Measurements from ENCODE around the gene PRKCA. TPM values are rescaled to one million over a fixed set of nuclear protein-coding genes. Genes with fewer than 3 reads are reported as not detected.

Gene PRKCA
- total and polyA plus RNA-seq, 2 experiments from 2014 or later: 6.4 to 35.4 TPM

- H3K36me3 Mint-ChIP-seq (ENCODE audit: low read depth): peaks cover 12% of the 10 kb centered on the region; the same call in 2 of the 3 replicates
- H3K27me3 ChIP-seq (ENCODE audit: insufficient read depth): no peaks in the 10 kb centered on the region
- peaks cover 19% of the 10 kb centered on the region for H3K4me1 ChIP-seq (ENCODE audit: insufficient read depth)
- no peak overlapping the region for H3K4me3 ChIP-seq
- no peaks in the 10 kb centered on the region for H3F3A ChIP-seq (replicated peaks; ENCODE audit: low read depth)
- peak overlapping the region; percentile 62 for H3K27ac Mint-ChIP-seq
- H3K27ac ChIP-seq (ENCODE audit: low read depth): no peak overlapping the region
- H3K79me2 ChIP-seq (replicated peaks; ENCODE audit: insufficient read depth): no peaks in the 10 kb centered on the region
- H3K27me3 Mint-ChIP-seq (ENCODE audit: insufficient read depth, low read depth, poor library complexity): peaks cover 6% of the 10 kb centered on the region
- H3K4me2 ChIP-seq: no peak overlapping the region
- TF ChIP-seq ETS1 (IDR thresholded peaks at IDR 0.05) (no peak), EZH2 (IDR thresholded peaks at IDR 0.05; ENCODE audit: low read depth, unreplicated experiment) (no peak), ZNF462 (CRISPR knock-in tag; IDR thresholded peaks at IDR 0.05) (no peak), CREB1 (CRISPR knock-in tag; IDR thresholded peaks at IDR 0.05; ENCODE audit: low read depth) (no peak)
- H4K20me1 ChIP-seq (replicated peaks; ENCODE audit: insufficient read depth): no peaks in the 10 kb centered on the region
- no peaks in the 10 kb centered on the region for H3K36me3 ChIP-seq (ENCODE audit: insufficient read depth)
- H3K9me2 ChIP-seq (ENCODE audit: insufficient read depth): no peaks in the 10 kb centered on the region
- DNase-seq (ENCODE audit: low spot score) (no peak), ATAC-seq (no peak)
- peaks cover 16% of the 10 kb centered on the region for H3K9me3 Mint-ChIP-seq
- peaks cover 26% of the 10 kb centered on the region for H3K4me1 Mint-ChIP-seq
- H3K4me3 Mint-ChIP-seq: no peak overlapping the region
- no peak overlapping the region for H2AFZ ChIP-seq
These were observed 239.9 kb downstream of the PRKCA start for GRCh38 chr17:66542129-66542966.
